Fibroblast of lung (primary cell): ENCODE results near the gene MPC2. TPM values are rescaled to one million over a fixed set of nuclear protein-coding genes. Genes with fewer than 3 reads are reported as not detected.

ENCODE experiments used
- DNase-seq, 2 donors: peaks; one replicate each; pipeline versions ENCODE4 v3.0.0 to v3.0.0-alpha.2; 2010; ENCODE audit warnings: low read depth in 2 of 2
- H2AFZ ChIP-seq: 2 replicates; pipeline ENCODE4 v1.5.1; 2012; ENCODE audit warnings: low read length, control low read depth, inconsistent platforms
- H3K27ac ChIP-seq: 2 replicates; pipeline ENCODE4 v1.5.1; 2011; ENCODE audit warnings: low read length, control low read depth; ENCODE audit not compliant: insufficient read depth
- H3K27me3 ChIP-seq: 2 replicates; pipeline ENCODE4 v1.5.1; 2011; ENCODE audit warnings: mild to moderate bottlenecking, low read length; ENCODE audit not compliant: control insufficient read depth, insufficient read depth
- H3K36me3 ChIP-seq: 2 replicates; pipeline ENCODE4 v1.5.1; 2011; ENCODE audit warnings: low read length; ENCODE audit not compliant: control insufficient read depth, insufficient read depth
- H3K4me1 ChIP-seq: 2 replicates; pipeline ENCODE4 v1.5.1; 2011; ENCODE audit warnings: low read length; ENCODE audit not compliant: control insufficient read depth, insufficient read depth; ENCODE audit errors: extremely low read depth
- H3K4me2 ChIP-seq: 2 replicates; pipeline ENCODE4 v1.5.1; 2011; ENCODE audit warnings: low read length, control low read depth; ENCODE audit not compliant: insufficient read depth; ENCODE audit errors: extremely low read depth
- H3K4me3 ChIP-seq, 4 experiments: fragments of 200-600 bp in 1 of 4; sonication (generic) in 1 of 4; replicated peaks in 1 of 4; 2 replicates each; pipeline ENCODE4 v1.5.1; 2011 to 2016; ENCODE audit warnings: low read length in 4 of 4, low read depth in 3 of 4, mild to moderate bottlenecking in 3 of 4, control low read depth in 2 of 4, inconsistent platforms in 1 of 4, mixed read lengths in 1 of 4; ENCODE audit not compliant: insufficient read depth in 1 of 4; ENCODE audit errors: control extremely low read depth in 1 of 4
- H3K79me2 ChIP-seq: 2 replicates; pipeline ENCODE4 v1.5.1; 2012; ENCODE audit warnings: mild to moderate bottlenecking, low read length, inconsistent platforms; ENCODE audit not compliant: control insufficient read depth, insufficient read depth
- H3K9ac ChIP-seq: 2 replicates; pipeline ENCODE4 v1.5.1; 2011; ENCODE audit warnings: mild to moderate bottlenecking, low read length, control low read depth; ENCODE audit not compliant: insufficient read depth
- H3K9me3 ChIP-seq: 2 replicates; pipeline ENCODE4 v1.5.1; 2012; ENCODE audit warnings: low read depth, low read length; ENCODE audit not compliant: control insufficient read depth, insufficient read depth
- H4K20me1 ChIP-seq: 2 replicates; pipeline ENCODE4 v1.5.1; 2011; ENCODE audit warnings: low read length; ENCODE audit not compliant: control insufficient read depth, insufficient read depth; ENCODE audit errors: extremely low read depth
- EZH2 ChIP-seq: IDR thresholded peaks from 2 replicates; pipeline ENCODE4 v1.5.1; 2012; ENCODE audit warnings: low read length, control low read depth, mild to moderate bottlenecking; ENCODE audit errors: missing control alignments
- polyA plus RNA-seq, 2 donors: library from polyadenylated mRNA; depleted of rRNA in 1 of 2; stranded (reverse) in 1 of 2; unstranded in 1 of 2; fragments of >200 nt; gene quantifications; 2 replicates each; pipeline ENCODE4 v1.2.1, GENCODE V29; 2011 to 2012; ENCODE audit warnings: missing spikeins in 1 of 2
- total RNA-seq: library from RNA; depleted of rRNA; stranded (reverse); fragments of >200 nt; gene quantifications from 2 replicates; pipeline ENCODE4 v1.2.1, GENCODE V29; 2014
- TF ChIP-seq, protein P1 (sequence below), 2 donors: IDR thresholded peaks in 1 of 2; conservative IDR thresholded peaks in 1 of 2; 1 replicate in 1 of 2; 2 replicates in 1 of 2; pipeline ENCODE4 v1.5.1; 2011 to 2012; ENCODE audit warnings: low read length in 2 of 2, control low read depth in 1 of 2, inconsistent platforms in 1 of 2, low read depth in 1 of 2, mild to moderate bottlenecking in 1 of 2

The MPC2 gene
- total and polyA plus RNA-seq, 2 donors (not counting 1 experiment from before 2014, with no cell fraction given): 35.2 to 58.7 TPM

DNA sequence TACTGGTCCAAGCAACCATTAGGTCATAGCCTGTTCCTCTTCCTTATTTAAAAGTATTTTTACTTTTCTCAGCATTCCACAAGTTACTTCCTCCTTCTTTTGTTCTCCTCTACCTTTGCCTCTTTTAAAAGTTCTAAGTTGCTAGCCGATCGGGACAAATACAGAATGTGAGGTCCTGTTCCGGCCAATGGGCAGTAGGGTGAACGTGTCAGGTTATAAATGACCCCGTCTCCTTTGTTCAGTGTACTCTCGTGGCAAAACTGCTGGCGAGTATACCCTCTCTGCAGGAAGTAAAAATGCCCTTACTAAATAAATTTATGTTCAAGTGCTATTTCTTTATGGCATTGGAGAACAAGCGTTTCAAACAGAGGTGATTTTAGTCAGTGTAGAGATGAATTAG, 25.5 kb downstream of the MPC2 start:
- H3K36me3 ChIP-seq: no peaks in the 10 kb centered on the region
- H3K4me2 ChIP-seq: no peak overlapping the region
- no peak for DNase-seq
- H3K27me3 ChIP-seq: no peaks in the 10 kb centered on the region
- H4K20me1 ChIP-seq: no peaks in the 10 kb centered on the region
- no peaks in the 10 kb centered on the region for H3K4me1 ChIP-seq
- H3K9ac ChIP-seq: no peak overlapping the region
- no peak overlapping the region for H3K4me3 ChIP-seq
- H2AFZ ChIP-seq: no peak overlapping the region
- H3K79me2 ChIP-seq: no peaks in the 10 kb centered on the region
- no peaks in the 10 kb centered on the region for H3K9me3 ChIP-seq
- H3K27ac ChIP-seq: no peak overlapping the region
- TF ChIP-seq EZH2: no peak
- TF ChIP-seq, protein P1, sequence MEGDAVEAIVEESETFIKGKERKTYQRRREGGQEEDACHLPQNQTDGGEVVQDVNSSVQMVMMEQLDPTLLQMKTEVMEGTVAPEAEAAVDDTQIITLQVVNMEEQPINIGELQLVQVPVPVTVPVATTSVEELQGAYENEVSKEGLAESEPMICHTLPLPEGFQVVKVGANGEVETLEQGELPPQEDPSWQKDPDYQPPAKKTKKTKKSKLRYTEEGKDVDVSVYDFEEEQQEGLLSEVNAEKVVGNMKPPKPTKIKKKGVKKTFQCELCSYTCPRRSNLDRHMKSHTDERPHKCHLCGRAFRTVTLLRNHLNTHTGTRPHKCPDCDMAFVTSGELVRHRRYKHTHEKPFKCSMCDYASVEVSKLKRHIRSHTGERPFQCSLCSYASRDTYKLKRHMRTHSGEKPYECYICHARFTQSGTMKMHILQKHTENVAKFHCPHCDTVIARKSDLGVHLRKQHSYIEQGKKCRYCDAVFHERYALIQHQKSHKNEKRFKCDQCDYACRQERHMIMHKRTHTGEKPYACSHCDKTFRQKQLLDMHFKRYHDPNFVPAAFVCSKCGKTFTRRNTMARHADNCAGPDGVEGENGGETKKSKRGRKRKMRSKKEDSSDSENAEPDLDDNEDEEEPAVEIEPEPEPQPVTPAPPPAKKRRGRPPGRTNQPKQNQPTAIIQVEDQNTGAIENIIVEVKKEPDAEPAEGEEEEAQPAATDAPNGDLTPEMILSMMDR (conservative IDR thresholded peaks at IDR 0.05 in 1 of 2, IDR thresholded peaks at IDR 0.05 in 1 of 2; ENCODE audit: low read depth in 1 of 2, low read length in 2 of 2): no peak

DNA sequence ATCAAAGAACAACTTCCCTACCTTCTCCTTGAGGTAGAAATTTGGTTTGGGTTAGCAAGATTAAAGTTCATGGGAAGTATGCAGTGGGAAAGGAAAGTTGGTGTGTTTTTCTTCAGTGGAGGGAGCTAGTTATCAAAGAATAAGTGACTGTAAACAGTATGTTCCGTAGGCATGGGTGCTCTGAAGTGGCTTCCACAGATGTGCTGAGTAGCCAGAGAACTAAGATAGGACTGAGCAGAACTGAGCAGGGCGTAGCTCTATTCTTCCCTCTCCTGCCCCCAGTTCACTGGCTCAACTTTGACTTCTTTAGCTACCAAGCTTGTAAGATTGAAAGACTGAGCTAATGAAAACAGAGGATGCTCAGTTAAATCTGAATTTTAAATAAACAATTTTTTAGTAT, 26.3 kb downstream of the MPC2 start:
- H3K4me2 ChIP-seq: no peak overlapping the region
- H3K79me2 ChIP-seq: no peaks in the 10 kb centered on the region
- H3K27ac ChIP-seq: no peak overlapping the region
- no peaks in the 10 kb centered on the region for H3K9me3 ChIP-seq
- no peaks in the 10 kb centered on the region for H3K27me3 ChIP-seq
- no peak for DNase-seq
- no peaks in the 10 kb centered on the region for H3K4me1 ChIP-seq
- H3K9ac ChIP-seq: no peak overlapping the region
- TF ChIP-seq, protein P1 (conservative IDR thresholded peaks at IDR 0.05 in 1 of 2, IDR thresholded peaks at IDR 0.05 in 1 of 2; ENCODE audit: low read depth in 1 of 2, low read length in 2 of 2): no peak
- no peak for TF ChIP-seq EZH2
- H2AFZ ChIP-seq: no peak overlapping the region
- H3K36me3 ChIP-seq: no peaks in the 10 kb centered on the region
- no peak overlapping the region for H3K4me3 ChIP-seq
- no peaks in the 10 kb centered on the region for H4K20me1 ChIP-seq

DNA sequence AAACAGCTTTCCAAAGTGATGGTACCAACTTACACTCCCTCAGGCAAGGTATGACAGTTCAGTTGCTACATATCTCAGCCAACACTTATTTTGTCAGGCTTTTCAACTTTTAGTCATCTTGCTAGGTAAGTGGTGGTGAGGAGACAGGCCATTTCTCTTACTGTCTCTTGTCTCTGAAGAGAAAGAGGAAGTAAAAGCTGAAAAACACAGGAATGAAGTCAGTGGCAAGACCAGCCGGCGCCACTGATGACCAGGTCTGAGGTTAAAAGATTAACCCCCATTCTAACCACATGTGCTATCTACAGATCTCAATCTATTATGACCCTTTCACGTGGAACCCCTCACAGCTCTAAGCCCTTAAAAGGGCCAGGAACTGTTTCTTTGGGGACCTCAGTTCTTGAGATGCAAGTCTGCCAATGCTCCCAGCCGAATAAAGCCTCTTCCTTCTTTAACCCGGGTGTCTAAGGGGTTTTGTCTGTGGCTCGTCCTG, 27.1 kb downstream of the MPC2 start:
- H3K27me3 ChIP-seq: no peaks in the 10 kb centered on the region
- no peak overlapping the region for H3K4me3 ChIP-seq
- no peaks in the 10 kb centered on the region for H3K9me3 ChIP-seq
- no peak overlapping the region for H3K4me2 ChIP-seq
- no peak overlapping the region for H2AFZ ChIP-seq
- H3K4me1 ChIP-seq: no peaks in the 10 kb centered on the region
- no peaks in the 10 kb centered on the region for H3K79me2 ChIP-seq
- TF ChIP-seq, protein P1 (conservative IDR thresholded peaks at IDR 0.05 in 1 of 2, IDR thresholded peaks at IDR 0.05 in 1 of 2; ENCODE audit: low read depth in 1 of 2, low read length in 2 of 2): no peak
- TF ChIP-seq EZH2: no peak
- H3K36me3 ChIP-seq: no peaks in the 10 kb centered on the region
- no peak for DNase-seq
- H3K9ac ChIP-seq: no peak overlapping the region
- H3K27ac ChIP-seq: no peak overlapping the region
- H4K20me1 ChIP-seq: no peaks in the 10 kb centered on the region
